HepG2 (cell line): ENCODE results near the gene MRPL27. TPM values are rescaled to one million over a fixed set of nuclear protein-coding genes. Genes with fewer than 3 reads are reported as not detected.

Experiments
- ATF3 ChIP-seq: sonication (generic); formaldehyde crosslinking; IDR thresholded peaks from 2 replicates; pipeline ENCODE4 v1.4.0; 2020; ENCODE audit warnings: missing genetic modification reagents
- GATAD1 ChIP-seq: IDR thresholded peaks from 2 replicates; pipeline ENCODE4 v1.6.1; 2016; ENCODE audit warnings: missing genetic modification reagents, missing compliant biosample characterization
- KDM6A ChIP-seq: IDR thresholded peaks from 2 replicates; pipeline ENCODE4 v1.6.1; 2016; ENCODE audit warnings: low read depth
- PHF5A ChIP-seq: IDR thresholded peaks from one replicate; pipeline ENCODE4 v1.6.1; 2018; ENCODE audit warnings: low read depth, missing genetic modification reagents; ENCODE audit not compliant: unreplicated experiment
- PRDM10 ChIP-seq: sonication (generic); formaldehyde crosslinking; IDR thresholded peaks from 2 replicates; pipeline ENCODE4 v1.4.0; 2020; ENCODE audit warnings: low read depth, missing genetic modification reagents
- RARG ChIP-seq: sonication (generic); formaldehyde crosslinking; IDR thresholded peaks from 2 replicates; pipeline ENCODE4 v1.4.0; 2020; ENCODE audit warnings: low read depth, mild to moderate bottlenecking, missing genetic modification reagents
- RCOR2 ChIP-seq: IDR thresholded peaks from 2 replicates; pipeline ENCODE4 v1.6.1; 2016; ENCODE audit warnings: missing biosample characterization, missing genetic modification reagents
- RFXAP ChIP-seq: sonication (generic); formaldehyde crosslinking; IDR thresholded peaks from 2 replicates; pipeline ENCODE4 v1.4.0; 2020; ENCODE audit warnings: missing genetic modification reagents, borderline replicate concordance
- SRSF1 ChIP-seq: fragments of 200-400 bp; formaldehyde crosslinking; optimal IDR thresholded peaks from 2 replicates; pipeline ENCODE3; 2017; ENCODE audit warnings: mild to moderate bottlenecking, low read depth, low read length, moderate library complexity
- ZNF407 ChIP-seq: sonication (generic); formaldehyde crosslinking; IDR thresholded peaks from one replicate; pipeline ENCODE4 v1.5.1; 2020; ENCODE audit warnings: mild to moderate bottlenecking, missing genetic modification reagents; ENCODE audit errors: not compliant biosample characterization
- ZNF580 ChIP-seq: IDR thresholded peaks from 2 replicates; pipeline ENCODE4 v1.6.1; 2016; ENCODE audit warnings: low read depth, borderline replicate concordance
- ZNF660 ChIP-seq: sonication (generic); formaldehyde crosslinking; IDR thresholded peaks from 2 replicates; pipeline ENCODE4 v1.5.1; 2020; ENCODE audit warnings: mild to moderate bottlenecking, low read depth, missing genetic modification reagents, borderline replicate concordance
- ZNF720 ChIP-seq: sonication (generic); formaldehyde crosslinking; IDR thresholded peaks from 2 replicates; pipeline ENCODE4 v1.4.0; 2020; ENCODE audit warnings: missing genetic modification reagents
- ZNF773 ChIP-seq: sonication (generic); formaldehyde crosslinking; IDR thresholded peaks from 2 replicates; pipeline ENCODE4 v1.4.0; 2020; ENCODE audit warnings: missing genetic modification reagents, borderline replicate concordance
- ZSCAN25 ChIP-seq: sonication (generic); formaldehyde crosslinking; IDR thresholded peaks from 2 replicates; pipeline ENCODE4 v1.8.0; 2022; ENCODE audit warnings: mild to moderate bottlenecking, missing genetic modification reagents
- polyA plus RNA-seq, 8 experiments: library from polyadenylated mRNA; depleted of rRNA in 3 of 8; stranded (reverse) in 7 of 8; unstranded in 1 of 8; fragments of >200 nt; fragmentation: Illumina TruSeq in 4 of 8; extraction: Trizol in 4 of 8; gene quantifications; 2 replicates each; pipeline versions ENCODE4 v1.2.1 to v1.2.3, GENCODE V29; 2011 to 2016; ENCODE audit warnings: low read depth in 4 of 8, missing spikeins in 1 of 8, mixed read lengths in 1 of 8; ENCODE audit not compliant: insufficient read depth in 1 of 8
- total RNA-seq, 5 experiments: library from RNA; depleted of rRNA; stranded (reverse); fragments of >200 nt; fragmentation: Illumina TruSeq; extraction: Trizol; gene quantifications; 2 replicates each; pipeline ENCODE4 v1.2.3, GENCODE V29; 2016; ENCODE audit warnings: low read depth in 1 of 5

Gene MRPL27
- total and polyA plus RNA-seq, 2 of the 13 experiments (the other 11 are each of a cell fraction or from before 2014, with no cell fraction given), result 137 to 217 TPM

- TF ChIP-seq RARG (CRISPR knock-in tag), result no peak; the same call in 1 of the 2 replicates
- peak; percentile 91 for TF ChIP-seq PHF5A
- 0 out of 2 replicates have a peak, but pooled peaks have one; percentile 60 for TF ChIP-seq ZNF660 (CRISPR knock-in tag)
- TF ChIP-seq ZSCAN25 (CRISPR knock-in tag), result peak; percentile 98
- TF ChIP-seq ZNF580 (CRISPR knock-in tag), result peak; percentile 100
- peak; percentile 96 for TF ChIP-seq ATF3
- TF ChIP-seq KDM6A (CRISPR knock-in tag), result no peak
- peak; percentile 92 for TF ChIP-seq ZNF407 (CRISPR knock-in tag)
- TF ChIP-seq ZNF720 (CRISPR knock-in tag), result peak; percentile 86; the same call in 1 of the 2 replicates
- peak; percentile 72; the same call in 1 of the 2 replicates for TF ChIP-seq ZNF773 (CRISPR knock-in tag)
- peak; percentile 97 for TF ChIP-seq RFXAP (CRISPR knock-in tag)
- TF ChIP-seq SRSF1, result no peak
- TF ChIP-seq RCOR2 (CRISPR knock-in tag), result peak; percentile 54; the same call in 1 of the 2 replicates
- peak; percentile 99 for TF ChIP-seq GATAD1 (CRISPR knock-in tag)
- TF ChIP-seq PRDM10 (CRISPR knock-in tag), result peak; percentile 85
Measured at GRCh38 chr17:50397111-50397918, 24.3 kb upstream of the MRPL27 start, which contains the start of gene LRRC59 (continued).
